Astrocyte (in vitro differentiated cells and primary cell): Measurements from ENCODE around the gene OSM.

Experiments used
- EZH2 ChIP-seq: IDR thresholded peaks from 2 replicates; pipeline ENCODE4 v1.6.1; 2012; ENCODE audit warnings: mild to moderate bottlenecking, low read length, inconsistent platforms; ENCODE audit not compliant: insufficient read depth
- TF ChIP-seq, protein P1 (sequence below): IDR thresholded peaks from 2 replicates; pipeline ENCODE4 v1.5.1; 2011; ENCODE audit warnings: low read depth, mild to moderate bottlenecking, inconsistent platforms, low read length, moderate library complexity; ENCODE audit not compliant: insufficient read depth

DNA sequence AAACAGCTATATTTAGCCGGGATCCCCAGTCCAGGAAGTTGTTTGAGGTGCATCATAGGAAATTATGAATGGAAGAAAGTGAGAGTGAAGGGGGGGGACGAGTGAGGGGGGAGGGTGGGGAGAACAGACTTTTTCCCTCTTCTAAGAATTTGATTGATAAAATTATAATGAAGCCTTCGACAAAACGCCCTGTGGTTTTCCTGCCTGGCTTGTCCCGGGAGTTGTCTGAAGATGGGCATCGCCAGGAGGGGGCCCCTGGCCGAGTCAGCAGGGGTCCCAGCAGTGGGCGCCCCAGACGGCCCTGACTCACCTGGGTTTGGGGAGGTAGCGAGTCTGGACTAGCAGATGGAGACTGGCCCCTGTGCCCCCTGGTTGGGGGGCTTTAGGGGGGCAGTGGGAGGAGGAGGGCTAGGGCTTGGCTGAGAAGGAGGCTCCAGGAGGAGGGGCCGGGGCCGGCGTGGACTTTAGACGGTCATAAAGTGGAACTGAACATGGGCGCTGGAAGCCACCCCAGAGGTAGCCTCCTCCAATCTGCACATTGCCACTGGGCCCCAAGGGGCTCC lies 19.8 kb downstream of the OSM start:
- TF ChIP-seq, protein P1, sequence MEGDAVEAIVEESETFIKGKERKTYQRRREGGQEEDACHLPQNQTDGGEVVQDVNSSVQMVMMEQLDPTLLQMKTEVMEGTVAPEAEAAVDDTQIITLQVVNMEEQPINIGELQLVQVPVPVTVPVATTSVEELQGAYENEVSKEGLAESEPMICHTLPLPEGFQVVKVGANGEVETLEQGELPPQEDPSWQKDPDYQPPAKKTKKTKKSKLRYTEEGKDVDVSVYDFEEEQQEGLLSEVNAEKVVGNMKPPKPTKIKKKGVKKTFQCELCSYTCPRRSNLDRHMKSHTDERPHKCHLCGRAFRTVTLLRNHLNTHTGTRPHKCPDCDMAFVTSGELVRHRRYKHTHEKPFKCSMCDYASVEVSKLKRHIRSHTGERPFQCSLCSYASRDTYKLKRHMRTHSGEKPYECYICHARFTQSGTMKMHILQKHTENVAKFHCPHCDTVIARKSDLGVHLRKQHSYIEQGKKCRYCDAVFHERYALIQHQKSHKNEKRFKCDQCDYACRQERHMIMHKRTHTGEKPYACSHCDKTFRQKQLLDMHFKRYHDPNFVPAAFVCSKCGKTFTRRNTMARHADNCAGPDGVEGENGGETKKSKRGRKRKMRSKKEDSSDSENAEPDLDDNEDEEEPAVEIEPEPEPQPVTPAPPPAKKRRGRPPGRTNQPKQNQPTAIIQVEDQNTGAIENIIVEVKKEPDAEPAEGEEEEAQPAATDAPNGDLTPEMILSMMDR = no peak
- TF ChIP-seq EZH2 = no peak
